Neural cell (in vitro differentiated cells): ENCODE data around the gene PAX2. TPM values are rescaled to one million over a fixed set of nuclear protein-coding genes. Genes with fewer than 3 reads are reported as not detected.

Experiments used
- H2AFZ ChIP-seq: fragments of 200-600, 300-800 bp; sonication (generic), shearing (Covaris generic); 2 replicates; pipeline ENCODE4 v1.6.0; 2014; ENCODE audit warnings: low read depth, mild to moderate bottlenecking, antibody characterized with exemption, low read length, moderate library complexity
- H3F3A ChIP-seq: fragments of 200-600 bp; shearing (Covaris generic); 2 replicates; pipeline ENCODE4 v1.6.1; 2016; ENCODE audit warnings: mild to moderate bottlenecking, moderate library complexity, mixed read lengths, antibody characterized with exemption, low read length; ENCODE audit not compliant: insufficient read depth, poor library complexity, severe bottlenecking
- H3K27ac ChIP-seq: fragments of 200-600, 300-800 bp; sonication (generic), shearing (Covaris generic); 2 replicates; pipeline ENCODE4 v1.5.1; 2014; ENCODE audit warnings: mild to moderate bottlenecking, low read length, moderate library complexity
- H3K27me3 ChIP-seq: fragments of 300-800, 200-600 bp; sonication (generic), shearing (Covaris generic); 2 replicates; pipeline ENCODE4 v1.6.0; 2014; ENCODE audit warnings: mild to moderate bottlenecking, low read depth, low read length, moderate library complexity; ENCODE audit not compliant: insufficient read depth
- H3K36me3 ChIP-seq: fragments of 300-800, 200-600 bp; sonication (generic), shearing (Covaris generic); 2 replicates; pipeline ENCODE4 v1.5.1; 2014; ENCODE audit warnings: mild to moderate bottlenecking, antibody characterized with exemption, low read length, moderate library complexity; ENCODE audit not compliant: insufficient read depth
- H3K4me2 ChIP-seq: fragments of 300-800, 200-600 bp; sonication (generic), shearing (Covaris generic); 2 replicates; pipeline ENCODE4 v1.6.0; 2014; ENCODE audit warnings: mild to moderate bottlenecking, low read length
- H3K4me3 ChIP-seq: fragments of 300-800, 200-600 bp; sonication (generic), shearing (Covaris generic); 2 replicates; pipeline ENCODE4 v1.5.1; 2014; ENCODE audit warnings: mild to moderate bottlenecking, low read length, moderate library complexity
- H3K79me2 ChIP-seq: fragments of 200-600 bp; shearing (Covaris generic); replicated peaks from 2 replicates; pipeline ENCODE4 v1.6.0; 2014; ENCODE audit warnings: mild to moderate bottlenecking, low read length, moderate library complexity; ENCODE audit not compliant: insufficient read depth
- H3K9ac ChIP-seq: fragments of 300-800, 200-600 bp; sonication (generic), shearing (Covaris generic); 2 replicates; pipeline ENCODE4 v1.6.1; 2016; ENCODE audit warnings: mild to moderate bottlenecking, low read length, mixed read lengths
- H3K9me2 ChIP-seq: fragments of 200-600 bp; shearing (Covaris generic); 2 replicates; pipeline ENCODE4 v1.6.1; 2016; ENCODE audit warnings: mild to moderate bottlenecking, low read length, mixed read lengths; ENCODE audit not compliant: insufficient read depth
- H3K9me3 ChIP-seq: fragments of 200-600, 300-800 bp; sonication (generic), shearing (Covaris generic); 2 replicates; pipeline ENCODE4 v1.6.1; 2016; ENCODE audit warnings: mild to moderate bottlenecking, mixed run types, low read length, moderate library complexity, mixed read lengths
- H4K20me1 ChIP-seq: fragments of 200-600 bp; shearing (Covaris generic); 2 replicates; pipeline ENCODE4 v1.6.1; 2016; ENCODE audit warnings: mild to moderate bottlenecking, mixed run types; ENCODE audit not compliant: insufficient read depth
- CTCF ChIP-seq: fragments of 450-650 bp; IDR thresholded peaks from 2 replicates; pipeline ENCODE4 v1.5.1; 2014; ENCODE audit warnings: antibody characterized with exemption, mild to moderate bottlenecking, moderate library complexity; ENCODE audit not compliant: poor library complexity, severe bottlenecking
- EP300 ChIP-seq: fragments of 450-650 bp; conservative IDR thresholded peaks from 2 replicates; pipeline ENCODE4 v1.6.1; 2014; ENCODE audit warnings: antibody characterized with exemption, mild to moderate bottlenecking, moderate library complexity; ENCODE audit not compliant: poor library complexity, severe bottlenecking
- EZH2 ChIP-seq: fragments of 200-600, 300-800 bp; shearing (Covaris generic), sonication (generic); IDR thresholded peaks from 2 replicates; pipeline ENCODE4 v1.6.1; 2014; ENCODE audit warnings: antibody characterized with exemption, low read length, borderline replicate concordance, mild to moderate bottlenecking; ENCODE audit not compliant: insufficient read depth, poor library complexity, severe bottlenecking
- MXI1 ChIP-seq: fragments of 450-650 bp; conservative IDR thresholded peaks from 2 replicates; pipeline ENCODE4 v1.6.1; 2014; ENCODE audit warnings: antibody characterized with exemption, mild to moderate bottlenecking; ENCODE audit not compliant: poor library complexity, severe bottlenecking
- POLR2AphosphoS5 ChIP-seq: IDR thresholded peaks from 2 replicates; pipeline ENCODE4 v1.6.1; 2012
- RAD21 ChIP-seq: fragments of 450-650 bp; conservative IDR thresholded peaks from 2 replicates; pipeline ENCODE4 v1.6.1; 2014; ENCODE audit warnings: antibody characterized with exemption, mild to moderate bottlenecking, moderate library complexity
- REST ChIP-seq: IDR thresholded peaks from 2 replicates; pipeline ENCODE4 v1.6.1; 2012; ENCODE audit warnings: borderline replicate concordance
- SMC3 ChIP-seq: fragments of 450-650 bp; conservative IDR thresholded peaks from 2 replicates; pipeline ENCODE4 v1.6.1; 2014; ENCODE audit warnings: antibody characterized with exemption, mild to moderate bottlenecking, moderate library complexity; ENCODE audit not compliant: poor library complexity
- TAF1 ChIP-seq: IDR thresholded peaks from 2 replicates; pipeline ENCODE4 v1.6.1; 2012; ENCODE audit warnings: low read depth
- polyA plus RNA-seq: library from polyadenylated mRNA; depleted of rRNA; stranded (reverse); fragments of >200 nt; gene quantifications from 2 replicates; pipeline ENCODE4 v1.2.3, GENCODE V29; 2014

PAX2 gene
- polyA plus RNA-seq, 1 donor from 2014 or later: not detected

GRCh38 chr10:100802607-100803006 lies 57.2 kb downstream of the PAX2 start:
- Histone ChIP-seq H2AFZ (no peak overlapping the region), H3K9me2 (no peaks in the 10 kb centered on the region), H4K20me1 (no peaks in the 10 kb centered on the region), H3K9me3 (no peaks in the 10 kb centered on the region), H3K27ac (no peak overlapping the region), H3K4me2 (no peak overlapping the region), H3K9ac (no peak overlapping the region), H3K4me3 (no peak overlapping the region), H3K79me2 (no peaks in the 10 kb centered on the region), H3K27me3 (peaks cover 19% of the 10 kb centered on the region), H3F3A (no peaks in the 10 kb centered on the region), H3K36me3 (no peaks in the 10 kb centered on the region)
- TF ChIP-seq POLR2AphosphoS5: no peak
- TF ChIP-seq EZH2: no peak
- TF ChIP-seq CTCF: no peak
- TF ChIP-seq SMC3: no peak
- no peak for TF ChIP-seq RAD21
- TF ChIP-seq TAF1: no peak
- no peak for TF ChIP-seq REST
- no peak for TF ChIP-seq EP300

GRCh38 chr10:100803492-100803891 lies 58.1 kb downstream of the PAX2 start:
- Histone ChIP-seq H3K27ac (no peak overlapping the region), H3K36me3 (no peaks in the 10 kb centered on the region), H3K79me2 (no peaks in the 10 kb centered on the region), H3K4me3 (no peak overlapping the region), H3K9ac (no peak overlapping the region), H3K9me3 (no peaks in the 10 kb centered on the region), H2AFZ (no peak overlapping the region), H3K9me2 (no peaks in the 10 kb centered on the region), H3F3A (no peaks in the 10 kb centered on the region), H4K20me1 (no peaks in the 10 kb centered on the region), H3K27me3 (peaks cover 18% of the 10 kb centered on the region), H3K4me2 (no peak overlapping the region)
- TF ChIP-seq REST (no peak), CTCF (no peak), POLR2AphosphoS5 (no peak), EP300 (no peak), TAF1 (no peak), EZH2 (no peak), RAD21 (no peak), SMC3 (no peak), MXI1 (no peak)
